Upper lobe of left lung (tissue), 6 donors: ENCODE results near the gene D2HGDH. TPM values are rescaled to one million over a fixed set of nuclear protein-coding genes. Genes with fewer than 3 reads are reported as not detected.

Experiments used
- ATAC-seq, 2 donors: fragments of 200-7000 bp; cut with Tn5 transposase; one replicate each; pipeline ENCODE4 v1.9.1; 2022; ENCODE audit warnings: mild to moderate bottlenecking in 2 of 2, moderate library complexity in 2 of 2; ENCODE audit not compliant: low FRiP score in 2 of 2
- DNase-seq, 2 donors: peaks; one replicate each; pipeline ENCODE4 v3.0.0-alpha.2; 2019 to 2020
- H3K27ac ChIP-seq, 4 donors: fragments of 200-600 bp; sonication (generic); one replicate each; pipeline ENCODE4 v1.5.1; 2016 to 2019
- H3K27me3 ChIP-seq, 4 donors: fragments of 200-600 bp; sonication (generic); one replicate each; pipeline ENCODE4 v1.5.1; 2017 to 2019
- H3K36me3 ChIP-seq, 4 donors: fragments of 200-600 bp; sonication (generic); one replicate each; pipeline ENCODE4 v1.5.1; 2016 to 2019
- H3K4me1 ChIP-seq, 4 donors: fragments of 200-600 bp; sonication (generic); one replicate each; pipeline ENCODE4 v1.5.1; 2018 to 2019
- H3K4me3 ChIP-seq, 4 donors: fragments of 200-600 bp; sonication (generic); one replicate each; pipeline ENCODE4 v1.5.1; 2017 to 2019; ENCODE audit warnings: mild to moderate bottlenecking in 2 of 4, moderate library complexity in 1 of 4
- H3K9me3 ChIP-seq, 4 donors: fragments of 200-600 bp; sonication (generic); one replicate each; pipeline ENCODE4 v1.5.1; 2018 to 2019
- CTCF ChIP-seq, 6 experiments: fragments of 450-650 bp in 4 of 6; fragments of 200-600 bp in 2 of 6; sonication (generic) in 2 of 6; IDR thresholded peaks; one replicate each; pipeline ENCODE4 v1.5.1; 2016 to 2019; ENCODE audit warnings: antibody characterized with exemption in 6 of 6
- EP300 ChIP-seq, 4 donors: sonication (generic); formaldehyde crosslinking; IDR thresholded peaks; one replicate each; pipeline ENCODE4 v1.5.1; 2017; ENCODE audit warnings: antibody characterized with exemption in 4 of 4, control low read depth in 2 of 4
- POLR2A ChIP-seq, 4 donors: fragments of 450-650 bp; IDR thresholded peaks; one replicate each; pipeline ENCODE4 v1.5.1; 2016 to 2017; ENCODE audit warnings: antibody characterized with exemption in 4 of 4, mild to moderate bottlenecking in 2 of 4
- POLR2AphosphoS5 ChIP-seq, 2 donors: sonication (generic); formaldehyde crosslinking; IDR thresholded peaks; one replicate each; pipeline ENCODE4 v1.5.1; 2017; ENCODE audit warnings: antibody characterized with exemption in 2 of 2
- WGBS, 2 donors: methylation state at CpG; one replicate each; pipeline ENCODE4 v1.1.5; 2017 to 2018; 5-methylcytosine and 5-hydroxymethylcytosine counted together
- total RNA-seq, 6 donors: library from RNA; depleted of rRNA in 4 of 6; stranded (reverse); fragments of >200 nt in 4 of 6; gene quantifications; one replicate each; pipeline versions ENCODE4 v1.1.0 to v1.2.1, GENCODE V29; 2016 to 2021
- donor health status: DM: no; HTN: no; CAD: no; lungs with moderate emphysema.
- donor health status: DM: no; HTN: yes; CAD: no; lungs with severe emphysema.

The D2HGDH gene
- total RNA-seq, 6 donors from 2014 or later = 12.5 to 155 (median 35.8) TPM

GRCh38 chr2:241722896-241723454 is 11.5 kb upstream of the D2HGDH start:
- no peak overlapping the region for H3K4me3 ChIP-seq
- no peaks in the 10 kb centered on the region for H3K4me1 ChIP-seq
- H3K9me3 ChIP-seq = peaks cover 0 to 6% (median 2%) of the 10 kb centered on the region in 4 donors
- H3K27ac ChIP-seq = no peak overlapping the region
- TF ChIP-seq POLR2AphosphoS5 (IDR thresholded peaks at IDR 0.05) (no peak), CTCF (IDR thresholded peaks at IDR 0.05) (no peak), POLR2A (IDR thresholded peaks at IDR 0.05) (no peak), EP300 (IDR thresholded peaks at IDR 0.05) (no peak)
- peaks cover 10 to 65% (median 57%) of the 10 kb centered on the region in 4 donors for H3K36me3 ChIP-seq
- no peaks in the 10 kb centered on the region for H3K27me3 ChIP-seq
- WGBS, 2 donors = 97 to 98% methylated on average over 12 to 20 of the region's 21 CpGs
- ATAC-seq = no peak
- no peak for DNase-seq

- 95 to 97% methylated on average over 26 to 41 of the region's 41 CpGs for WGBS, 2 donors
- DNase-seq = no peak
- Histone ChIP-seq H3K27me3 (no peaks in the 10 kb centered on the region), H3K9me3 (peaks cover 0 to 6% (median 2%) of the 10 kb centered on the region in 4 donors), H3K4me1 (no peaks in the 10 kb centered on the region), H3K36me3 (peaks cover 9 to 57% (median 48%) of the 10 kb centered on the region in 4 donors), H3K27ac (no peak overlapping the region), H3K4me3 (no peak overlapping the region)
- no peak for TF ChIP-seq POLR2AphosphoS5 (IDR thresholded peaks at IDR 0.05)
- TF ChIP-seq CTCF (IDR thresholded peaks at IDR 0.05) = peak in 2 of 6 experiments; percentile 9 to 15
- ATAC-seq = no peak
Measured at GRCh38 chr2:241724259-241724974, 10.0 kb upstream of the D2HGDH start.

- TF ChIP-seq EP300 (IDR thresholded peaks at IDR 0.05) (no peak), POLR2A (IDR thresholded peaks at IDR 0.05) (no peak), POLR2AphosphoS5 (IDR thresholded peaks at IDR 0.05) (no peak), CTCF (IDR thresholded peaks at IDR 0.05) (no peak)
- no peaks in the 10 kb centered on the region for H3K4me1 ChIP-seq
- no peak for ATAC-seq
- 94 to 95% methylated on average over 50 to 67 of the region's 76 CpGs for WGBS, 2 donors
- DNase-seq = no peak
- H3K27me3 ChIP-seq = no peaks in the 10 kb centered on the region
- H3K36me3 ChIP-seq = peaks cover 4 to 49% (median 40%) of the 10 kb centered on the region in 4 donors
- H3K4me3 ChIP-seq = no peak overlapping the region
- no peak overlapping the region for H3K27ac ChIP-seq
- H3K9me3 ChIP-seq = peaks cover 0 to 6% (median 2%) of the 10 kb centered on the region in 4 donors
Measured at GRCh38 chr2:241724975-241725870, 9.2 kb upstream of the D2HGDH start.

- Histone ChIP-seq H3K4me1 (no peaks in the 10 kb centered on the region), H3K36me3 (peaks cover 4 to 37% (median 28%) of the 10 kb centered on the region in 4 donors)
- no peak for DNase-seq
Measured at GRCh38 chr2:241726459-241726858, 8.0 kb upstream of the D2HGDH start.

More at GRCh38 chr2:241726459-241726858, 8.0 kb upstream of the D2HGDH start:
- Histone ChIP-seq H3K4me3 (no peak overlapping the region), H3K27me3 (no peaks in the 10 kb centered on the region), H3K9me3 (peaks cover 0 to 6% (median 2%) of the 10 kb centered on the region in 4 donors), H3K27ac (no peak overlapping the region)
- TF ChIP-seq CTCF (IDR thresholded peaks at IDR 0.05) = no peak
- TF ChIP-seq POLR2A (IDR thresholded peaks at IDR 0.05) = no peak
- no peak for TF ChIP-seq EP300 (IDR thresholded peaks at IDR 0.05)
- no peak for TF ChIP-seq POLR2AphosphoS5 (IDR thresholded peaks at IDR 0.05)
- ATAC-seq = no peak
- 92 to 93% methylated on average over 16 of the region's 16 CpGs for WGBS, 2 donors
